Endothelial cell of umbilical vein (primary cell): ENCODE measurements around the gene ZNF668. TPM values are rescaled to one million over a fixed set of nuclear protein-coding genes. Genes with fewer than 3 reads are reported as not detected.

Experiments used
- BruUV-seq: library from RNA; stranded (reverse); fragments of 400-500 nt; replicated peaks from 2 replicates; lab custom pipeline; 2021; lab: Mats Ljungman, UMichigan
- CTCF ChIA-PET: fragments of 300-600, 350-600 bp; sonication (Branson Sonifier 250); formaldehyde crosslinking; loops from one replicate; lab custom pipeline; 2021; ENCODE audit warnings: antibody characterized with exemption, inconsistent platforms; lab: Charles Lee
- POLR2A ChIA-PET: fragments of 300-600, 350-600 bp; sonication (Branson Sonifier 250); formaldehyde crosslinking; loops from one replicate; lab custom pipeline; 2021; ENCODE audit warnings: antibody characterized with exemption, inconsistent platforms; lab: Charles Lee
- DNase-seq: peaks from one replicate; pipeline ENCODE4 v3.0.0-alpha.2; 2011; ENCODE audit warnings: low read depth, low spot score
- FAIRE-seq: peaks from 2 replicates; lab custom pipeline; 2011; peaks lifted over from hg19 to GRCh38; lab: Jason Lieb, UNC
- H2AFZ ChIP-seq: 2 replicates; pipeline ENCODE4 v1.6.0; 2012; ENCODE audit warnings: low read depth, low read length, control low read depth, inconsistent platforms
- H3K27ac ChIP-seq: 2 replicates; pipeline ENCODE4 v1.5.1; 2011; ENCODE audit warnings: low read depth, mild to moderate bottlenecking, control low read depth, low read length, moderate library complexity; ENCODE audit not compliant: insufficient read depth
- H3K27me3 ChIP-seq, 2 experiments: 2 replicates each; pipeline versions ENCODE4 v1.6.0 to v1.6.1; 2011; ENCODE audit warnings: low read length in 2 of 2, mixed read lengths in 1 of 2; ENCODE audit not compliant: control insufficient read depth in 2 of 2, insufficient read depth in 2 of 2
- H3K36me3 ChIP-seq, 2 experiments: 2 replicates in 1 of 2; 3 replicates in 1 of 2; pipeline ENCODE4 v1.5.1; 2011; ENCODE audit warnings: low read length in 2 of 2, mild to moderate bottlenecking in 1 of 2, moderate library complexity in 1 of 2; ENCODE audit not compliant: control insufficient read depth in 2 of 2, insufficient read depth in 2 of 2; ENCODE audit errors: extremely low read depth in 1 of 2
- H3K4me1 ChIP-seq: 3 replicates; pipeline ENCODE4 v1.5.1; 2011; ENCODE audit warnings: mild to moderate bottlenecking, low read length; ENCODE audit not compliant: control insufficient read depth, insufficient read depth; ENCODE audit errors: extremely low read depth
- H3K4me2 ChIP-seq: 2 replicates; pipeline ENCODE4 v1.6.1; 2011; ENCODE audit warnings: low read length, control low read depth, mixed read lengths; ENCODE audit not compliant: insufficient read depth
- H3K4me3 ChIP-seq, 3 experiments: fragments of 200-600 bp in 1 of 3; sonication (generic), shearing (Covaris generic) in 1 of 3; replicated peaks in 1 of 3; 2 replicates each; pipeline ENCODE4 v1.5.1; 2011 to 2016; ENCODE audit warnings: control low read depth in 3 of 3, low read length in 3 of 3, mild to moderate bottlenecking in 2 of 3, inconsistent platforms in 1 of 3, low read depth in 1 of 3, moderate library complexity in 1 of 3; ENCODE audit not compliant: insufficient read depth in 1 of 3
- H3K79me2 ChIP-seq: 2 replicates; pipeline ENCODE4 v1.6.0; 2012; ENCODE audit warnings: low read length, inconsistent platforms; ENCODE audit not compliant: control insufficient read depth, insufficient read depth
- H3K9ac ChIP-seq: replicated peaks from 2 replicates; pipeline ENCODE3; 2011; ENCODE audit warnings: low read length, control low read depth; ENCODE audit not compliant: insufficient read depth; ENCODE audit errors: extremely low read depth
- H3K9me1 ChIP-seq: replicated peaks from 3 replicates; pipeline ENCODE4 v1.6.0; 2011; ENCODE audit warnings: mild to moderate bottlenecking, low read length; ENCODE audit not compliant: control insufficient read depth, insufficient read depth; ENCODE audit errors: extremely low read depth
- H3K9me3 ChIP-seq: replicated peaks from 2 replicates; pipeline ENCODE4 v1.5.1; 2012; ENCODE audit warnings: low read length, inconsistent platforms; ENCODE audit not compliant: control insufficient read depth, insufficient read depth
- H4K20me1 ChIP-seq: replicated peaks from 2 replicates; pipeline ENCODE3; 2011; ENCODE audit warnings: mild to moderate bottlenecking, low read length; ENCODE audit not compliant: control insufficient read depth, insufficient read depth; ENCODE audit errors: extremely low read depth
- CTCF ChIP-seq, 2 donors: IDR thresholded peaks; 1 replicate in 1 of 2; 2 replicates in 1 of 2; pipeline ENCODE4 v1.5.1; 2011; ENCODE audit warnings: low read length in 2 of 2, mild to moderate bottlenecking in 2 of 2, moderate library complexity in 2 of 2, control low read depth in 1 of 2, inconsistent platforms in 1 of 2, low read depth in 1 of 2; ENCODE audit not compliant: insufficient read depth in 1 of 2; ENCODE audit errors: extremely low read depth in 1 of 2
- EZH2 ChIP-seq: IDR thresholded peaks from 2 replicates; pipeline ENCODE4 v1.6.1; 2012; ENCODE audit warnings: borderline replicate concordance, low read depth, mild to moderate bottlenecking, moderate library complexity, low read length, inconsistent platforms; ENCODE audit not compliant: severe bottlenecking
- FOS ChIP-seq: IDR thresholded peaks from 2 replicates; pipeline ENCODE4 v1.6.1; 2011; ENCODE audit warnings: mild to moderate bottlenecking, low read length, moderate library complexity, borderline replicate concordance; ENCODE audit not compliant: insufficient read depth
- GATA2 ChIP-seq: IDR thresholded peaks from 2 replicates; pipeline ENCODE4 v1.7.0; 2011; ENCODE audit warnings: low read depth, mild to moderate bottlenecking, moderate library complexity, mixed read lengths, low read length; ENCODE audit not compliant: insufficient read length, insufficient read depth
- JUN ChIP-seq: IDR thresholded peaks from 2 replicates; pipeline ENCODE4 v1.6.1; 2011; ENCODE audit warnings: borderline replicate concordance, low read depth; ENCODE audit not compliant: insufficient read length, insufficient read depth
- MAX ChIP-seq: IDR thresholded peaks from 2 replicates; pipeline ENCODE4 v1.6.1; 2011; ENCODE audit not compliant: insufficient read depth, insufficient read length
- MYC ChIP-seq: IDR thresholded peaks from one replicate; pipeline ENCODE4 v1.6.1; 2011; ENCODE audit warnings: mild to moderate bottlenecking, low read depth, low read length
- POLR2A ChIP-seq: IDR thresholded peaks from 2 replicates; pipeline ENCODE4 v1.6.1; 2012; ENCODE audit warnings: low read depth, mild to moderate bottlenecking, control low read depth, low read length
- POLR2AphosphoS5 ChIP-seq: IDR thresholded peaks from 2 replicates; pipeline ENCODE4 v1.6.1; 2012; ENCODE audit warnings: low read depth, mild to moderate bottlenecking, control low read depth, low read length, moderate library complexity; ENCODE audit not compliant: insufficient read depth
- dilution Hi-C: fragments of 300-500 bp; cut with MboI; formaldehyde crosslinking; loops from one replicate; pipeline ENCODE4 v1.15.0; 2019; ENCODE audit warnings: low sequenced_read_pairs; ENCODE audit not compliant: extremely low pct_ligation_motif_present
- intact Hi-C: fragments of 100-400 bp; cut with micrococcal nuclease; formaldehyde crosslinking; loops from one replicate; pipeline ENCODE4 v1.10.0; 2022
- polyA plus RNA-seq, 4 experiments: library from polyadenylated mRNA; depleted of rRNA in 3 of 4; stranded (reverse) in 3 of 4; unstranded in 1 of 4; fragments of >200 nt; gene quantifications; 2 replicates each; pipeline versions ENCODE4 v1.2.1 to v1.2.3, GENCODE V29; 2011 to 2012; ENCODE audit warnings: missing spikeins in 1 of 4
- total RNA-seq: library from RNA; stranded (reverse); gene quantifications from 2 replicates; pipeline ENCODE4 v1.2.3, GENCODE V29; 2021

ZNF668 gene
- total and polyA plus RNA-seq, 2 donors (not counting 3 experiments of a cell fraction or from before 2014, with no cell fraction given): 11.8 to 13.3 TPM

- no peak overlapping the region for H3K4me2 ChIP-seq
- H3K4me3 ChIP-seq: no peak overlapping the region
- no peaks in the 10 kb centered on the region for H3K27me3 ChIP-seq
- dilution Hi-C loops: no loop called here
- no peak for DNase-seq
- no peak overlapping the region for H3K27ac ChIP-seq
- H3K79me2 ChIP-seq: peaks cover 2% of the 10 kb centered on the region
- no peaks in the 10 kb centered on the region for H3K9me3 ChIP-seq
- no TSS peak for BruUV-seq
- H4K20me1 ChIP-seq: no peaks in the 10 kb centered on the region
- H3K9ac ChIP-seq: no peak overlapping the region
- ChIA-PET POLR2A (interaction anchor here (1.9 kb wide), 1 partner anchor 9 kb away, joined by 6 read pairs; the partner anchor contains the start of genes ZNF646 and ZNF668), CTCF (interaction anchor here (1.0 kb wide), 1 partner anchor 9 kb away, joined by 3 read pairs; the partner anchor contains the start of genes ZNF646 and ZNF668)
- H2AFZ ChIP-seq: no peak overlapping the region
- no peak for FAIRE-seq
- no peaks in the 10 kb centered on the region for H3K9me1 ChIP-seq
- no peaks in the 10 kb centered on the region for H3K4me1 ChIP-seq
- TF ChIP-seq POLR2AphosphoS5 (no peak), GATA2 (no peak), CTCF (IDR thresholded peaks at IDR 0.05; ENCODE audit: extremely low read depth in 1 of 2, insufficient read depth in 1 of 2, low read depth in 1 of 2, low read length in 2 of 2) (no peak), POLR2A (no peak), EZH2 (no peak), MAX (no peak), MYC (no peak), JUN (no peak), FOS (no peak)
- peaks cover 0 to 25% of the 10 kb centered on the region in 2 experiments for H3K36me3 ChIP-seq
- intact Hi-C loops: no loop called here
These were observed 9.5 kb upstream of the ZNF668 start for GRCh38 chr16:31083556-31083955.
